ENCODE measurements around the gene TIMM9. TPM values are rescaled to one million over a fixed set of nuclear protein-coding genes. Genes with fewer than 3 reads are reported as not detected.
A peak's percentile ranks its signal among the peaks of the same experiment; 100 is the strongest.

The TIMM9 gene
- total RNA-seq, 4 donors from 2014 or later, result 46.2 to 110 (median 86.8) TPM

- H3K27me3 ChIP-seq, result no peaks in the 10 kb centered on the region
- no peaks in the 10 kb centered on the region for H3K4me1 ChIP-seq
- intact Hi-C loops (cut with DNase I; ENCODE audit: low total_unique reads) (no loop called here), in situ Hi-C loops (cut with MboI; ENCODE audit: low sequenced_read_pairs in 4 of 4) (loop anchor here in 1 of 4 donors (25.0 kb wide), 1 partner anchor 264 kb away; no protein-coding TSS in a partner anchor)
- H3K9me3 ChIP-seq, result no peaks in the 10 kb centered on the region
- TF ChIP-seq CTCF (IDR thresholded peaks at IDR 0.05 in 4 of 5, conservative IDR thresholded peaks at IDR 0.05 in 1 of 5), result no peak
- H3K27ac ChIP-seq, result no peak overlapping the region
- DNase-seq (no peak), ATAC-seq (no peak)
- H3K4me3 ChIP-seq, result no peak overlapping the region
- peaks cover 0 to 15% of the 10 kb centered on the region in 2 donors for H3K36me3 ChIP-seq
Measured at GRCh38 chr14:58376791-58377190, 50.5 kb downstream of the TIMM9 start.

GRCh38 chr14:58368956-58369355 is 58.4 kb downstream of the TIMM9 start:
- intact Hi-C loops (cut with DNase I; ENCODE audit: low total_unique reads), result loop anchor here (10.0 kb wide), 1 partner anchor 264 kb away; no protein-coding TSS in a partner anchor

GRCh38 chr14:58367296-58367695 is 60.0 kb downstream of the TIMM9 start:
- Histone ChIP-seq H3K4me3 (no peak overlapping the region), H3K36me3 (peaks cover 0 to 60% of the 10 kb centered on the region in 2 donors), H3K4me1 (no peaks in the 10 kb centered on the region), H3K27ac (no peak overlapping the region), H3K9me3 (no peaks in the 10 kb centered on the region), H3K27me3 (no peaks in the 10 kb centered on the region)
- peak in 1 of 2 donors; percentile 17 for DNase-seq
- TF ChIP-seq CTCF (IDR thresholded peaks at IDR 0.05 in 4 of 5, conservative IDR thresholded peaks at IDR 0.05 in 1 of 5) (no peak), POLR2A (IDR thresholded peaks at IDR 0.05) (no peak)
- no peak for ATAC-seq
- intact Hi-C loops (cut with DNase I; ENCODE audit: low total_unique reads), result loop anchor here (10.0 kb wide), 1 partner anchor 262 kb away; no protein-coding TSS in a partner anchor
- in situ Hi-C loops (cut with MboI; ENCODE audit: low sequenced_read_pairs in 4 of 4), result loop anchor here in 2 of 4 donors (25.0 kb wide), 1 partner anchor 255 kb away; no protein-coding TSS in a partner anchor

More at GRCh38 chr14:58368956-58369355, 58.4 kb downstream of the TIMM9 start:
- H3K4me3 ChIP-seq, result no peak overlapping the region
- TF ChIP-seq CTCF (IDR thresholded peaks at IDR 0.05 in 4 of 5, conservative IDR thresholded peaks at IDR 0.05 in 1 of 5) (no peak), POLR2A (IDR thresholded peaks at IDR 0.05) (no peak)
- H3K9me3 ChIP-seq, result no peaks in the 10 kb centered on the region
- no peak overlapping the region for H3K27ac ChIP-seq
- H3K27me3 ChIP-seq, result no peaks in the 10 kb centered on the region
- peaks cover 0 to 67% of the 10 kb centered on the region in 2 donors for H3K36me3 ChIP-seq
- DNase-seq (no peak), ATAC-seq (no peak)
- no peaks in the 10 kb centered on the region for H3K4me1 ChIP-seq
- in situ Hi-C loops (cut with MboI; ENCODE audit: low sequenced_read_pairs in 4 of 4), result loop anchor here in 2 of 4 donors (25.0 kb wide), 1 partner anchor 257 kb away; no protein-coding TSS in a partner anchor

GRCh38 chr14:58364316-58364715 is 63.0 kb downstream of the TIMM9 start:
- Histone ChIP-seq H3K27ac (no peak overlapping the region), H3K4me3 (no peak overlapping the region), H3K36me3 (peaks cover 0 to 57% of the 10 kb centered on the region in 2 donors), H3K4me1 (no peaks in the 10 kb centered on the region), H3K9me3 (no peaks in the 10 kb centered on the region), H3K27me3 (no peaks in the 10 kb centered on the region)
- intact Hi-C loops (cut with DNase I; ENCODE audit: low total_unique reads), result loop anchor here (10.0 kb wide), 1 partner anchor 260 kb away; no protein-coding TSS in a partner anchor
- TF ChIP-seq POLR2A (IDR thresholded peaks at IDR 0.05) (no peak), CTCF (IDR thresholded peaks at IDR 0.05 in 4 of 5, conservative IDR thresholded peaks at IDR 0.05 in 1 of 5) (no peak)
- ATAC-seq (no peak), DNase-seq (no peak)
- in situ Hi-C loops (cut with MboI; ENCODE audit: low sequenced_read_pairs in 4 of 4), result loop anchor here in 2 of 4 donors (25.0 kb wide), 1 partner anchor 252 kb away; no protein-coding TSS in a partner anchor

Measured in gastrocnemius medialis (tissue), 4 donors.